Pons (tissue), 1 donor: Measurements from ENCODE around the gene FSCN2.

Experiments
- DNase-seq: peaks from one replicate; pipeline ENCODE4 v3.0.0-alpha.2; 2016; ENCODE audit warnings: low spot score

The FSCN2 gene

DNA sequence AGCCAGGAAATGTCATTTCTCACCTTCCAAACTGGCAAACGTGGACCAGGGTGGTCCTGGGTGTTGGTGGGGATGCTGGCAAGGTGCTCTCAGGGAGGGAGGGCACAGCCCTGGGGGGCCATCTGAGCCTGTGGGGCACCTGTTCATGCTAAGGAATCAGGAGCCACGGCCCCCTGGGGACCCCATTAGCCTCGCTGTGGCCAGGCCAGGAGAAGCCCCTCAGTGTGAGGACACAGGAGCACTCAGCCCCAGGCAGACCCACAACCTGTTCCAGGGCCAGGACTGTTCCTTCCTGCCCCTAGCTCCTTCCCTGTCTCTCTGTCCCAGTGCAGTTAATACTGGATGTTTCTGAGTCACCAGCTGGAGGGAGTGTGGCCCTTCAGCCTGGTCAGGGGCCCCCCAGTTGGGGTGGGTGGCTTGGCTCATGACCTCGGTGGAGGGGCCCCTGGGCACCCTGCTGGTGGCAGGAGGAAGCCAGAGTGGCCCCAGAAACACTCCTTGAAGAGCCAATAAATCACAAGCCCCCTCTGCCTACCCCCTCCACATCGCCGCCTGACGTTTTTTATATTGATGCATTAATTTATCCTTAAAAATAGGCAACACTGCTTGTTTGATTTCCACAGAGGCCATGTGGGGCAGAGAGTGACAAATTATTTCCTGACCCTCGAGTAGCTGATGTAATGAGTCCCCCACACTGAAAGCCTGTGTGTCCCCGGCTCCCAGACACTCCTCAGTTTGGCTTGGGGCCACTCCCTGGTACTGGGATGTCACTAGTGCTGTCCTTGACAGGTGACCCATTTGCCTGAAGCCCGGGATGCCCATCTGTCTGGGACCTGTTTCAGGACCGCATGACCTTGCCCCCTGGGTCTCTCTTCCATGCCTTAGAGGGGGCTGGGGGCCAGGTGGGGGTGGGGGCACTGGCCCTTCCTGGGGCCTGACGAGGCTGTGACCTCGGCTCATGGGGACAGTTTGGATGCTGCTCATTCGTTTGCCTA lies 37.9 kb upstream of the FSCN2 start:
- DNase-seq = no peak

DNA sequence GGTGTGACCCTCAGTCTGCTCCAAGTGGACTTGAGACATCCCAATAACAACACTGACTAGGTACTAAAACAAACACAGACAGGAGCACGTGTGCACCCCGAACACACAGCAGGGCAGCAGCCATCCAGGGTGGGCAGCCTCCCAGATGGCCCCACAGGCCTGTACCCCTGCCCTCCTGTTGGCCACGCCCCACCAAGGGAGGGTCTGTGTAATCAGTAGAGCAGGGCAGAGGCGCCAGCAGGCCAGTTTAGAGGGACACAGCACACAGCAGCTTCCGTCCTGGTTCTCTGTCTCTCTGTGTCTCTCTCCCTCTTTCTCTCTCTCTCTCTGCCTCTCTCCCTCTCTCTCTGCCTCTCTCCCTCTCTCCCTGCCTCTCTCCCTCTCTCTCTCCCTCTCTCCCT lies 37.0 kb upstream of the FSCN2 start:
- no peak for DNase-seq

DNA sequence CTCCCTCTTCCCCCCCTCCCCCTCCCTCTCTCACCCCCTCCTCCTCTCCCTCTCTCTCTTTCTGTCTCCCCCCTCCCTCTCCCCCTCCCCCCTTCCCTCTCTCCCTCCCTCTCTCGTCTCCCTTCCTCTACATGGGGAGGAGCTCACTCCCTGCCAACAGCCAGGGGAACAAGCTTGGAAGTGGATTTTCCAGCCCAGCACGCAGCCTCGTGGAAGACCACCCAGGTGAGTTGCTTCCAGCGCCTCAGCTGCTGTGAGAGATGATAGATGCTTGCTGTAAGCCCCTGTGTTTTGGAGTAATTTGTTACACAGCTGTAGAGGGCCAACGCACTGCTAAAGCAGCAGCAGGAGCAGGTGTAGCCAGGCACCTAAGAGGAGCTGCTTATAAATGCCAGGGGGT lies 36.4 kb upstream of the FSCN2 start:
- DNase-seq = no peak

DNA sequence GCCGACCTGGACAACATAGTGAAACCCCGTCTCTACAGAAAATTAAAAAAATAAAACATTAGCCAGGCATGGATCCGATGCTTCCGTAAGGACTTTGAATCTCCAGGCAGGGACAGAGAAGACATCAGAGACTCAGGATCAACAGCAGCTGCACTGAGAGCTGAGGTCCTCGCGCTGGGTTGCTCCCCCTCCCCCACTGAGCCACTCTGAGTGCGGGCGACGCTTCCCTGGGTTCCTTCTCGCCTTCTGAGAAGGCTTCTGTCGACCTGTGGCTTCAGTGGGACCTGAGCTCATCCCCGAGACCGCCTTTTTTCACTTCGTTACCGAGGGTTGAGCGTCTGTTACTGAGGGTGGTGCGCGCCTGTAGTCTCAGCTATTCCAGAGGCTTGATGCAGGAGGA lies 36.0 kb upstream of the FSCN2 start:
- DNase-seq = no peak

DNA sequence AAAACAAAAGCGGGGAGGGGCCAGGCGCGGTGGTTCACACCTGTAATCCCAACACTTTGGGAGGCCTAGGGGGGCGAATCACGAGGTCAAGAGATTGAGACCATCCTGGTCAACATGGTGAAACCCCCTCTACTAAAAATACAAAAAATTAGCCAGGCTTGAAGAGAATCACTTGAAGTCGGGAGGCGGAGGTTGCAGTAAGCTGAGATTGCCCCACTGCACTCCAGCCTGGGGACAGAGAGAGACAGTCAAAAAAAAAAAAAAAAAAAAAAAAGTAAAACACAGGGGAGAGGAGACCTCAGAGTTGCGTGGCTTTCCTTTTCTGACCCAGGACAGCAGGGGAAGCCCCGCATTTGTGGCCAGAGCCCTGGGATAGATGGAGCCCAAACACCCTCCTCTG lies 35.5 kb upstream of the FSCN2 start:
- no peak for DNase-seq

DNA sequence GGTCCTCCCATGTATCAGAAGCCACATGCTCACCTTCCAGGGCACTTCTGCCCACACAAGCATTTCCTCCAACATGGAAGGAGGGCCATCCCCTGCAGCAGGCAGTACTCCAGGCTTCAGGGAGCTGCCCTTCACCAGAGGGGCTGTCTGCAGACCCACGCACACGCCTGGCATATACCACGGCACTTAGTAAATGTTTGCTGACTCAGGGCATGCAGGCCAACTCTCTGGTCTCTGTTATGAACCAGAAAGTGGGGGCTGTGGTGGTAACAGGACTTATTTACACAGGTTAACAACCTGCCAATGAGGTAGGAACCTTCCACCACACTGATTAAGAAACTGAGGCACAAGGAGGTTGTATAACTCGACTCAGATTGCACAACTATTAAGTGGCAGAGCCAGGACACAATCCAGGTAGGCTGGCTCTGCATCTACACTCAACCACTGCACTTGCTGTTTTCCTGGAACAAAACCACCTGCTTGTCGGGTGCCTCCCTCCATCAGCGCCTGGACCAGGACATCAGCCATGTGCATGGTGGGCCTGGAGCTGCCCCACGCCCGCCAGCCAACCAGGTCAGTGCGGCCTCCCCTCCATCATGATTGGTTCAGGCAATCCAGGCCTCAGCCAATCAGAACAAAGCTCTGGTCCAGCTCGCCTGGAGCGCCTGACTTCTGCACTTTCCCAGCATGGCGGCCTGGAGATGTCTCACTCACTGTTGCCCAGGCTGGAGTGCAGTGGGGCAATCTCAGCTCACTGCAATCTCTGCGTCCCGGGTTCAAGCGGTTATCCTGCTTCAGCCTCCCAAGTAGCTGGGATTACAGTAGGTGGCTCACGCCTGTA lies 34.8 kb upstream of the FSCN2 start:
- no peak for DNase-seq

DNA sequence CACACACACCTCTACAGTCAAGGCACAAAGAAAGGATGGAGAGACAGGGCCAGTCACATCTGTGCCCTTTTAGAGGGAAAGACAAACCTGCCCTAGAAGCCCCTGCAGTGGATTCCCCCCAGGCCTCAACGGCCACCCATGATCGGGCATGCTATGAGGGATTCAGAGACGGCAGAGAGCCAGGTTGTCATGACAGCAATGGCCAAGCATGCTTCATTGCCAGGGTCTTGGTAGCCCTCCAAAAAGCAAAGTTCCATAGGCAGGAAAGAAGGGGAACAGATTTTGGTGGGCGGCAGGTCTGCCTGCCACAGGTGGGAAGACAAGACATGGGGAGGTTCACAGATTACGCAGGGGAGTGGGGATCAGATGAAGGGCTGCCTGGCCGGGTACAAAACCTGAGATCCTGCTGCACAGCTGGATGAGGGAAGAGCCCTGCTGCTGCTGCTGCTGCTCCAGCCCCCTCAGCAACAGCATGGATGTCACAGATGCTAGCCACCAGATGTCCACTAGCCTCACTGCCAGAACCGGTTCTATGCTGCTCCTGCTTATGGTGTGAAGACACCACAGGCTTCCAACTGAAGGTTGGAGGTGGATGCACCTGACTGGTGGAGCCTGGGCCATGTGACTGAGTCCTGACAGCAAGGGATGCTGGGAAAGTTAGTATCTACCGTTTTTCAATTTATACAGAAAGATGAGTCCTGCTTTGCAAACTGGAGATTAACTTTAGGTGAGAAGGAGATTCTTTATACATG lies 33.4 kb upstream of the FSCN2 start:
- no peak for DNase-seq

DNA sequence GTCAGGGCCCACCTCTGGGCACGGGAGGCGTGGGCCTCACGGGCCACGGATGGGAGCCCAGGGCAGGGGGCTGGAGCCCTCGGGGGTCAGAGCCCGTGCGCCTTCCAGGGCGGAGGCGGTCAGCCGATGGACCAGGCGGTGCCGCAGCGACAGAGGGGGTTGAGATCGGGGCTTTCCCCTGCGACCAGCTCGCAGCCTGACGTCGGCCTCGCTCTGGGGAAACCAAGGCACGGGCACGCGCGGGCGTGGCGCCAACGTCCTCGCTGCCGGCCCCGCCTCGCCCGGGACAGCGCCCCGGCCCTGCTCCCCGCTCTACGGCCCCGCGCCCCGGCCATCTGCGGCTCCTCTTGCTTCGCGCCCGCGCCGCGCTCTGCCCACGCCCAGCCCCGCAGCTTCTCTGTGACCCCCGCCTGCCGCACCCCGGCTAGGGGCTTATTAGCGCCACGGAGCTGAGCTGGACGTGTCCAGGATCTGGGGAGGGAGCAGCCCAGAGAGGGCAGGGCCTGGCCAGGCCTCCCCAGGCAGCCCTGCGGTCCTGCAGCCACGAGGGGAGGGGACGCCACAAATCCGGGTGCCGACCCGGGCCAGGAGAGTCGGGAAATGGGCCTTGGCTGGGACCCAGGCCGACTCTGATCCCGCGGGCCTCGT lies 29.1 kb upstream of the FSCN2 start:
- no peak for DNase-seq

DNA sequence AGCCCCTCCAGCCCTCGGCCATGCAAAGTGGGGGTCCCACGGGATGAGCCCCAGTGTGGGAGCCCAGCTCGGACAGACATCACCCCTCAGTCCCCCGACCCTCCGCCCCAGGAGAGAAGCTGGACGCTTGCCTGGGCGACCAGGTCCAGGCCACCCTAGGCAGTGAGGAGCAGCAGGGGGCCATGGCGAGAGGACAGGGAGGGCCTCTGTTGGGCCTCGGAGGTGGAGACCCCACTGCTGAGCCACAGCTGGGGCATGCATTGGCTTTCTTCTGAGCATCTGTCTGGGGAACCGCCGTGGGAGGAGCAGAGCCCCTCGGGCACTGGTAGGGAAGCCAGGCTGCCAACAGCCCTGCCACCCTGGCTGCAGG lies 28.6 kb upstream of the FSCN2 start:
- DNase-seq = no peak

DNA sequence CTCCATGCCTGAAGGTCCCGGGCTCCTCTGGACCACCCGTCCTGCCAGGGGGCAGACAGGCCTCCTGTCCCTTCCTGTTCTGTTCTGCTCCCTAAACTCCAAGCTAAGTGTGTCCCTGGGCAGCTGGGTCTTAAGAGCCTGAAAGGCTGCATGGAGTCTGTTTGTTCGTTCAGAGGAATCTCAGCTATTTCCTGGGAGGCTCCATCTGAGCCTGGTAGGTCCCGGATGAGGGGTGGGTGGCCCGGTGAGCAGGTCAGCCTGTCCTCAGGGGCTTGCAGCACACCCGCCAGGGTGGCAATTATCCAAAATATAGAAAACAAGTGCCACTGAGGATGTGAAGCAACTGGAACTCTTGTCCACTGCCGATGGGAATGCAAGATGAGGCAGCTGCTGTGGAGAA lies 28.1 kb upstream of the FSCN2 start:
- no peak for DNase-seq

DNA sequence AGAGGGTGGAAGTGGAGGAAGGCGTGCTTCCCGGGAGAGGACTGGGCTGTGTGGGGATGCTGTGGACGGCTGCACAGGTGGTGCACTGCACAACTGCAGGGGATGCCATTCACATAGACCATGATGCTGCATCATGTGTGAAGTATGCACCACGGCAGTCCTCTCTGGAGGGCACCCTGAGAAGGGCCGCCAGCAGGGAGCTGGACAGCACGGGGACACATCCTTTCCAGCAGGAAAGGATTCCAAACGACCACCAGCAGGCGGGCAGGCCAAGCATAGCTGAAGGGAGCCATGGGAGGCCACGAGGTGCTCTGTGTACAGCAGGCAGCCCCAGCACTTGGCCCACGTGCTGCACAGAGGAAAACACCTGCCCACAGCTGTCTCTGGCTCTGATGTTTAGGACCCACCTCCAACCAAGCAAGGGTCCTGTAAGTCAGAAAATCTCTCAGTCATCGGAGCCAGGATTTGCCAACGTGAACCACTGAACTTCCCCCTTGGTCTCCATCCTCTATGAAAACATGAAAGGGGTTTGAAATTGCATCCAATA lies 25.6 kb upstream of the FSCN2 start:
- DNase-seq = no peak

DNA sequence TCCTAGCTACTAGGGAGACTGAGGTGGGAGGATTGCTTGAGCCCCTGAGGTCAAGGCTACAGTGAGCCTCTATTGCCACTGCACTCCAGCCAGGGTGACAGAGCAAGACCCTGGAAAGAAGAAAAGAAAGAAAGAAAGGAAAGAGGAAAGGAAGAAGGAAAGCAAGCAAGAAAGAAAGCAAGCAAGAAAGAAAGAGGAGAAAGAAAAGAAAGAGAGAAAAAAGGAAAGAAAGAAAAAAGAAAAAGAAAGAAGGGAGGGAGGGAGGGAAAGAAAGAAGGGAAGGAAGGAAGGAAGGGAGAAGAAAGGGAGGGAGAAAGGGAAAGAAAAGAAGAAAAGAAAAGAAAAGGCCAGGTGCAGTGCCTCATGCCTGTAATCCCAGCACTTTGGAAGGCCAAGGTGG lies 24.6 kb upstream of the FSCN2 start:
- DNase-seq = no peak

DNA sequence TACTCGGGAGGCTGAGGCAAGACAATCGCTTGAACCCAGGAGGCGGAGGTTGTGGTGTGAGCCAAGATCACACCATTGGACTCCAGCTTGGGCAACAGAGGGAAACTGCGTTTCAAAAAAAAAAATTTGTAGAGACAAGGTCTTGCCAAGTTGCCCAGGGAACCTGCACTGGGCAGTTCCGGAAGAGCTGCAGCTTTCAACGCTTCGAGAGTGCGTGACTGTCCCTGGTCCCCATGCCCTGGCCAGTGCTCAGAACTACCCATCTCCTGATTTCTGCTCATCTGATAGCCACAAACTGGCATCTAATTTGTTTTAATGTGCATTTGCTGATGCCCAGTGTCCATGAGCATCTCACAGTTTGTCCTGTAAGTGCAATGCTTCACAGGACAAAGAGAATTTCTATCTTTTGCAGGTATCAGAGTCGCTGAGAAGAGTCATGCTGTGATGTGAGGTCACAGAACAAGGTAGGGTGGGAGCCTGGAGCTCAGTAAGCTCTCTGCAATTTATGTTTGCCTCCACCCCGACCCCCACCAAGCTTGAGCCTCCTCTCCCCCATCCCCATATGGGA lies 19.5 kb upstream of the FSCN2 start:
- no peak for DNase-seq

DNA sequence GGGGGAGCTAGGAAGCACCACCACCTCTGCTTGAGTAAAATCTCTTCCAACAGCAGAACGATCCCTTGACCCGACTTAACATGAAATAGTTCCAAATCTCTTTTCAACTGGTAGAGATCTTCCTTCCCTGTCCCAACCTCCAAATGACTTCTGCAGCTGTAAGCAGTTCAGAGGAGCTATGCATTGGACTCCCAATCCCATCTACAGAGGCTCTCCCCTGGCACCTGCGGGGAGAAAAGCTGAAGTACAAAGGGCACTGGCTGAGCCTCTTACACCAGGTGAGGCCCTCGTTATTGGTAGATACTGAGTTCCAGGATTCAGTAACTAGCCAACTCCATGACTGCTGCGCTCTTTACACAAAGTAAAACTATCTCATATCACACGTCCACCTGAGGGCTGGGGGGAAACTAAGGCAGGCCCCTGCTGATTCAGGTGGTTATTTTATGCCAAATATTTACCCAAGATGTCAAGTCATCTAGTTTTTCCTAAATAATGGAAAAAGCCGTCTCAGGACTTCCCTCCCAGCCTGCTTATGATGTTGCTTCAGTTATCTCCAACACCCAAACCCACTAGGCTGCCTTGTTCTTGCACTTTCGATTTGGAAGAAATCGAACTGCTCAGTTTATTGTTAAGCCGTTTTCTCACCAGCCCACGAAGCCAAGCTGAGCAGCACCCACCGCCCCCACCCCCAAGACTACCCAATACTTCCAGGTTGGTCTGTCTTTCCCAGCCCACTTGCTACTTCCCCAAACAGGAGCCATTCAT lies 18.8 kb upstream of the FSCN2 start:
- peak; percentile 37 for DNase-seq

DNA sequence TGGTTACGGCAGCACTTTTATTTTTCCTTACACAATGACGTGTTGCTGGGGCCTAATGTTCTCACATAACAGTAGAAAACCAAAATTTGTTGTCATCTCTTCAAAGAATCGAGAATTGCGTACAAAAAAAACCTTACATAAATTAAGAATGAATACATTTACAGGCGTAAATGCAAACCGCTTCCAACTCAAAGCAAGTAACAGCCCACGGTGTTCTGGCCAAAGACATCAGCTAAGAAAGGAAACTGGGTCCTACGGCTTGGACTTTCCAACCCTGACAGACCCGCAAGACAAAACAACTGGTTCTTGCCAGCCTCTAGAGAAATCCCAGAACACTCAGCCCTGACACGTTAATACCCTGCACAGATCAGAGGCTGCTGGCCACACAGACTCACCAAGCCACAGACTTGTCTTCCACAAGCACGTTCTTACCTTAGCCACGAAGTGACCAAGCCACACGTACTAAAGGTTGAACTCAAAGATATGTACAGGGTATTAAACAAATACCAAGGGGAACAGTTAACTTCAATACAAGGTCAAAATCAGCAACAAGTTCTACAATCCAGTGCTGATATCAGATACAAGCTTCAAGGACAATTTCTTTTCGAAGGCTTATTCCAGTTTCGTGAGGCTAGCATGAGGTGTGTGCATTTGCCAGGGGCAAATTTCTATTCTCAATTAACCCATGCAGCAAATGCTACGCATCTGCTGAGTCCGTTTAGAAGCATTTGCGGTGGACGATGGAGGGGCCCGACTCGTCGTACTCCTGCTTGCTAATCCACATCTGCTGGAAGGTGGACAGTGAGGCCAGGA lies 18.0 kb upstream of the FSCN2 start:
- peak; percentile 14 for DNase-seq

DNA sequence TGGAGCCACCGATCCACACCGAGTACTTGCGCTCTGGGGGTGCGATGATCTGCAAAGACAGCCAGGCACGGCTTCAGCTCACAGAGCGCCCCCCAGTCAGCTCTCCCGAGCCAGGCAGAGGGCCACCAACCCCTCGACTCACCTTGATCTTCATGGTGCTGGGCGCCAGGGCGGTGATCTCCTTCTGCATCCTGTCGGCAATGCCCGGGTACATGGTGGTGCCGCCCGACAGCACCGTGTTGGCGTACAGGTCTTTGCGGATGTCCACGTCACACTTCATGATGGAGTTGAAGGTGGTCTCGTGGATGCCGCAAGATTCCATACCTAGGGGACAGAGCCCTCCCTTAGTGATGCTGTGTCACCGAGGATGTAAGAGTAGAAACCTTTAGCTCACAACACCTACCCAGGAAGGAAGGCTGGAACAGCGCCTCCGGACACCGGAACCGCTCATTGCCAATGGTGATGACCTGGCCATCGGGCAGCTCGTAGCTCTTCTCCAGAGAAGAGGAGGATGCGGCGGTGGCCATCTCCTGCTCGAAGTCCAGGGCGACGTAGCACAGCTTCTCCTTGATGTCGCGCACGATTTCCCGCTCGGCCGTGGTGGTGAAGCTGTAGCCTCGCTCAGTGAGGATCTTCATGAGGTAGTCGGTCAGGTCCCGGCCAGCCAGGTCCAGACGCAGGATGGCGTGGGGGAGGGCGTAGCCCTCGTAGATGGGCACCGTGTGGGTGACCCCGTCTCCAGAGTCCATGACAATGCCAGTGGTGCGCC lies 17.2 kb upstream of the FSCN2 start:
- DNase-seq = no peak

DNA sequence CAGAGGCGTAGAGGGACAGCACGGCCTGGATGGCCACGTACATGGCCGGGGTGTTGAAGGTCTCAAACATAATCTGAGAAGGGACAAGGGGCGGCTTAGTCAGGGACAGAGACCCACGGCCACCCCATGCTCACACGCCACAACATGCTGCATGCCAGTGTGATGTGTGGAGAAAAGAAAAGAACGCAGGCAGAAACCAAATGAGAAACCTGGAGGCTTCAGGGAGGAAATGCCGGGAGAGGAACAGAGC lies 16.7 kb upstream of the FSCN2 start:
- DNase-seq = peak; percentile 19

DNA sequence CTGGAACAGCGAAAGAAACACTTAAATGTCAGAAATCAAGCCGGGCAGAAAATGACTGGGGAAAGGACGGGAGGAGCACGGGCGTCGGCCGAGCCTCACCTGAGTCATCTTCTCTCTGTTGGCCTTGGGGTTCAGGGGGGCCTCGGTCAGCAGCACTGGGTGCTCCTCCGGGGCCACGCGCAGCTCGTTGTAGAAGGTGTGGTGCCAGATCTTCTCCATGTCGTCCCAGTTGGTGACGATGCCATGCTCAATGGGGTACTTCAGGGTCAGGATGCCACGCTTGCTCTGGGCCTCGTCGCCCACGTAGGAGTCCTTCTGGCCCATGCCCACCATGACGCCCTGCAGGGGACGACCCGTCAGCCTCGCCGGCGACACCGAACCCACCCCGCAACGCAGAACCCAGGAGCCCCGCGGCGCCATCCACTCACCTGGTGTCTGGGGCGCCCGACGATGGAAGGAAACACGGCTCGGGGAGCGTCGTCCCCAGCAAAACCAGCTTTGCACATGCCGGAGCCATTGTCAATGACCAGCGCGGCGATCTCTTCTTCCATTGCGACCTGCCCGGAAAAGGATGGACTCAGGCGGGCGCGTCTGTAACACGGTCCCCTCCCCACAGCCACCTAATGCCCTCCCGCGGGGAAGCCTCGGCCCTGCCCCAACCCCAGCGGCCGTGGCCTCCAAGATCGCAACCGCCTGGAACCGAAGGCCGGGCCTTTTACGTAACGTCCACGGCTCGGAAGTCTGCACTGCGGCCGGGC lies 16.2 kb upstream of the FSCN2 start:
- no peak for DNase-seq
